Kidney (tissue), 14 donors: ENCODE data around the gene FTH1. TPM values are rescaled to one million over a fixed set of nuclear protein-coding genes. Genes with fewer than 3 reads are reported as not detected.
A peak's percentile ranks its signal among the peaks of the same experiment; 100 is the strongest.

Experiments used
- DNase-seq, 5 donors: peaks; one replicate each; pipeline ENCODE4 v3.0.0-alpha.2; 2013 to 2020
- FAIRE-seq: peaks from 2 replicates; lab custom pipeline; 2012; peaks lifted over from hg19 to GRCh38; lab: Jason Lieb, UNC
- H3K27ac ChIP-seq, 2 donors: one replicate each; pipeline ENCODE4 v1.7.0; 2013; ENCODE audit warnings: low read depth in 2 of 2, low read length in 2 of 2, inconsistent platforms in 1 of 2
- H3K27me3 ChIP-seq: one replicate; pipeline ENCODE4 v1.7.1; 2013; ENCODE audit warnings: low read length, inconsistent platforms; ENCODE audit not compliant: control insufficient read depth, insufficient read depth
- H3K36me3 ChIP-seq, 3 donors: one replicate each; pipeline versions ENCODE4 v1.7.0 to v1.7.1; 2013; ENCODE audit warnings: low read length in 3 of 3, control low read depth in 1 of 3, inconsistent platforms in 1 of 3; ENCODE audit not compliant: insufficient read depth in 3 of 3, control insufficient read depth in 2 of 3
- H3K4me1 ChIP-seq, 3 donors: one replicate each; pipeline versions ENCODE4 v1.7.0 to v1.7.1; 2013; ENCODE audit warnings: low read length in 3 of 3, inconsistent platforms in 1 of 3, low read depth in 1 of 3; ENCODE audit not compliant: control insufficient read depth in 2 of 3, insufficient read depth in 2 of 3
- H3K4me3 ChIP-seq, 3 donors: one replicate each; pipeline versions ENCODE4 v1.7.0 to v1.8.1; 2013; ENCODE audit warnings: low read length in 3 of 3, control low read depth in 1 of 3, inconsistent platforms in 1 of 3
- H3K9ac ChIP-seq, 3 donors: one replicate each; pipeline versions ENCODE4 v1.7.0 to v1.7.1; 2013; ENCODE audit warnings: low read length in 3 of 3, control low read depth in 1 of 3, inconsistent platforms in 1 of 3
- H3K9me3 ChIP-seq, 3 donors: one replicate each; pipeline versions ENCODE4 v1.7.0 to v1.7.1; 2013; ENCODE audit warnings: low read length in 3 of 3, control low read depth in 1 of 3, inconsistent platforms in 1 of 3; ENCODE audit not compliant: control insufficient read depth in 2 of 3, insufficient read depth in 1 of 3
- CTCF ChIP-seq: IDR thresholded peaks from 3 replicates; pipeline ENCODE4 v1.5.1; 2012; ENCODE audit warnings: mild to moderate bottlenecking, moderate library complexity, borderline replicate concordance; ENCODE audit not compliant: insufficient read depth; ENCODE audit errors: extremely low read depth
- intact Hi-C: fragments of 100-400 bp; cut with DNase I; formaldehyde crosslinking; loops from one replicate; pipeline ENCODE4 v1.11.1; 2022
- polyA plus RNA-seq: library from polyadenylated mRNA; stranded (reverse); fragments of 350-450 nt; fragmentation: Illumina TruSeq; extraction: RNeasy Lipid Tissue Mini Kit (QIAGEN cat#74804); gene quantifications from one replicate; pipeline ENCODE4 v1.2.3, GENCODE V29; 2014; ENCODE audit warnings: low read depth, low replicate concordance; ENCODE audit not compliant: insufficient read depth
- total RNA-seq: library from RNA; stranded (reverse); fragmentation: NEBNext Ultra II Directional; extraction: Animal tissue kit (Norgen Biotek cat#: 25700); gene quantifications from one replicate; pipeline ENCODE4 v1.2.1, GENCODE V29; 2021
- donor health status: control.
- donor health status: control.
- donor health status: control.
- donor health status: control.
- donor health status: control.
- donor health status: DM: yes; HTN: yes; CAD: no.
- donor health status: Normal renal cell carcinoma (clear cell type).

The FTH1 gene
- total and polyA plus RNA-seq, 2 donors from 2014 or later = 3,221 to 7,914 TPM

- intact Hi-C loops = no loop called here
- H3K9ac ChIP-seq = peak overlapping the region in 2 of 3 donors; percentile 36
- peaks cover 17 to 54% (median 46%) of the 10 kb centered on the region in 3 donors for H3K4me1 ChIP-seq
- no peaks in the 10 kb centered on the region for H3K36me3 ChIP-seq
- no peaks in the 10 kb centered on the region for H3K9me3 ChIP-seq
- FAIRE-seq (no peak), DNase-seq (peak in 1 of 5 donors; percentile 22)
- H3K27me3 ChIP-seq = no peaks in the 10 kb centered on the region
- no peak for TF ChIP-seq CTCF
- H3K27ac ChIP-seq = peak overlapping the region; percentile 88 to 89
- H3K4me3 ChIP-seq = no peak overlapping the region
Observed at GRCh38 chr11:61973476-61974162, 6.2 kb upstream of the FTH1 start.

GRCh38 chr11:61972672-61973475 is 5.4 kb upstream of the FTH1 start:
- Histone ChIP-seq H3K4me1 (peaks cover 20 to 54% (median 46%) of the 10 kb centered on the region in 3 donors), H3K4me3 (peak overlapping the region in 1 of 3 donors; percentile 45), H3K9me3 (no peaks in the 10 kb centered on the region), H3K36me3 (no peaks in the 10 kb centered on the region), H3K27ac (peak overlapping the region; percentile 88 to 89), H3K27me3 (no peaks in the 10 kb centered on the region), H3K9ac (peak overlapping the region; percentile 1 to 36 (median 12))
- FAIRE-seq (no peak), DNase-seq (peak in 4 of 5 donors; percentile 54 to 73 (median 69))
- TF ChIP-seq CTCF = no peak
- intact Hi-C loops = no loop called here

DNA sequence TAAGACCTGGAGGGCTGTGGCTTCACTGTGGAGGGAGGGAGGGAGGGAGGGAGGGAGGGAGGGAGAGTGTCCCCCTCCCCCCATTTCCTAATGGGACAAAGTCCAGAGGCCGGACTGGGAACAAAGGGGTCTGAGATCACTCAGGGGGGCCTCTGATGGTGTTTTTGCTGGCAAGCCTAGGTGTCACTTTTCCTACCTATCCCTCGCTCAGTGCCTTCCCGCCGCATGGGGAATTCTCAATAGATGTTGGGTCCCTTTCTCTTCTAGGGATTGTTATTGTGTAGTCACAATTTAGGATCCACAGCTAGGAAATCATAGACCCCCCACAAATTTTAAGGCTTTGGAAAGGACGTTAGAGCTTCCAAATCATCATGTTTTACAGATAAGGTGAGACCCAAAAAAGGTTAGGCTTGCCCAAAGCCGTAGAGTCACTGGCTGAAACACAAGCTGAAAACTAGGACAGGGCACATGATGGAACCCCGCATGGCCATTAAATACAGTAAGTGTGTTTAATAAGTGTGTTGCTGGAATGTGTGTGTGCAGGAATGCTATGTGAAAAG is 4.8 kb upstream of the FTH1 start:
- Histone ChIP-seq H3K4me1 (peaks cover 20 to 54% (median 46%) of the 10 kb centered on the region in 3 donors), H3K27me3 (no peaks in the 10 kb centered on the region), H3K36me3 (no peaks in the 10 kb centered on the region), H3K9ac (peak overlapping the region in 2 of 3 donors; percentile 1 to 36), H3K9me3 (no peaks in the 10 kb centered on the region), H3K4me3 (peak overlapping the region in 1 of 3 donors; percentile 45), H3K27ac (peak overlapping the region; percentile 89 to 94)
- FAIRE-seq (no peak), DNase-seq (no peak)
- intact Hi-C loops = no loop called here
- no peak for TF ChIP-seq CTCF
